ENCODE results near the gene ERCC4. TPM values are rescaled to one million over a fixed set of nuclear protein-coding genes. Genes with fewer than 3 reads are reported as not detected.

ERCC4 gene
- total RNA-seq, 3 donors from 2014 or later (not counting 1 experiment from before 2014, with no cell fraction given) = 7.3 to 11.9 (median 7.5) TPM

DNA sequence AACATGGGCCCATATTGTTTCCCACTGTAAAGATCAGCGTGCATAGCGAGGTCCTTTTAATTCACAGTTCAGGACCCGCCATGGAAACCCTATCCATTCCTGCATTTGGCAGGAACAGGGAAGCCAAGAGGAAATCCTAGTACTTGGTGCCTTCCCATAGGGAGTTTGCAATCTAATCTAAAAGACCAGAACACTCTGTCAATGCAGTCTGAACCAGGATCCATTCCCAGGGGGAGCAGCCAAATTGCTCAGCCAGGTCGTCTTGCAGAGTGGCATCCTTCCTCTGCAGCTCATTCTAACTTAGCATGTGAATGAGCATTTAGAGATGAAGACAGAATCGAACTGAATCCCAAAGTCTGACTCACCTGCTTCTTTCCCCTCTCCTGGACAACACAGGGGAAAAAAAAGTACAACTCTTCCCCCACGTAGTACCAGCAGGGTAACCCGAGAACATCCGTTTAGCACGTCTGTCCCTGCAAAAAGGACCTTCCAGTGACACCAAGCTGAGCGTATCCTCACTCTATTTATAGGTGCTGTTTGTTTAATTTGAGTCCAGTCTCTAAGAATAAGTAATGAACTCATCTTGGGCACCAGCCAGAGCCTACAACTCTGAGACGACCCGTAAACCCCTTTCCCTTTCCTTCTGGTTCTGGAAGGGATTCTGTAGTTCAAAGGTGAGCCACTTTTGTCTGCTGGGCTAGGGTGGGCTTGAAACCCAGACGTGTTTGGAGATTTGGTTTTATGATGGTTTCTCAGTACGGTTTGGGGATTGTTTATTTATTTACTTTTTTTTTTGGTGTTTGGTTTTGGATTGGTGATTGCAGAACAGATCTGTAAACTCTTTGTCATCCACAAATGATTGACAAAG is 74.5 kb downstream of the ERCC4 start:
- H3K4me1 ChIP-seq (ENCODE audit: control insufficient read depth, insufficient read depth, low read length) = no peaks in the 10 kb centered on the region
- Mint-ChIP-seq H3K4me3 (no peak overlapping the region), H3K4me1 (peaks cover 0 to 5% of the 10 kb centered on the region in 2 donors), H3K9me3 (no peaks in the 10 kb centered on the region), H3K36me3 (no peaks in the 10 kb centered on the region), H3K27me3 (ENCODE audit: low read depth in 2 of 2) (peaks cover 0 to 5% of the 10 kb centered on the region in 2 donors), H3K27ac (no peak overlapping the region)
- no peak overlapping the region for H3K4me3 ChIP-seq (ENCODE audit: low read length)
- DNase-seq (no peak), ATAC-seq (no peak)
- H3K27ac ChIP-seq (ENCODE audit: low read length) = no peak overlapping the region
- TF ChIP-seq, protein P1, sequence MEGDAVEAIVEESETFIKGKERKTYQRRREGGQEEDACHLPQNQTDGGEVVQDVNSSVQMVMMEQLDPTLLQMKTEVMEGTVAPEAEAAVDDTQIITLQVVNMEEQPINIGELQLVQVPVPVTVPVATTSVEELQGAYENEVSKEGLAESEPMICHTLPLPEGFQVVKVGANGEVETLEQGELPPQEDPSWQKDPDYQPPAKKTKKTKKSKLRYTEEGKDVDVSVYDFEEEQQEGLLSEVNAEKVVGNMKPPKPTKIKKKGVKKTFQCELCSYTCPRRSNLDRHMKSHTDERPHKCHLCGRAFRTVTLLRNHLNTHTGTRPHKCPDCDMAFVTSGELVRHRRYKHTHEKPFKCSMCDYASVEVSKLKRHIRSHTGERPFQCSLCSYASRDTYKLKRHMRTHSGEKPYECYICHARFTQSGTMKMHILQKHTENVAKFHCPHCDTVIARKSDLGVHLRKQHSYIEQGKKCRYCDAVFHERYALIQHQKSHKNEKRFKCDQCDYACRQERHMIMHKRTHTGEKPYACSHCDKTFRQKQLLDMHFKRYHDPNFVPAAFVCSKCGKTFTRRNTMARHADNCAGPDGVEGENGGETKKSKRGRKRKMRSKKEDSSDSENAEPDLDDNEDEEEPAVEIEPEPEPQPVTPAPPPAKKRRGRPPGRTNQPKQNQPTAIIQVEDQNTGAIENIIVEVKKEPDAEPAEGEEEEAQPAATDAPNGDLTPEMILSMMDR (IDR thresholded peaks at IDR 0.05) = no peak
- WGBS (ENCODE audit: insufficient coverage) = 75% methylated on average over 14 of the region's 14 CpGs
- intact Hi-C loops (cut with micrococcal nuclease) = no loop called here
- H3K27me3 ChIP-seq (ENCODE audit: control insufficient read depth, insufficient read depth, low read length) = no peaks in the 10 kb centered on the region
- H3K9me3 ChIP-seq (ENCODE audit: control insufficient read depth, insufficient read depth, low read length) = no peaks in the 10 kb centered on the region
- no peaks in the 10 kb centered on the region for H3K36me3 ChIP-seq (ENCODE audit: control insufficient read depth, insufficient read depth, low read length)

GRCh38 chr16:13995194-13995593 is 75.2 kb downstream of the ERCC4 start:
- Mint-ChIP-seq H3K4me3 (no peak overlapping the region), H3K4me1 (peaks cover 0 to 5% of the 10 kb centered on the region in 2 donors), H3K27me3 (ENCODE audit: low read depth in 2 of 2) (peaks cover 0 to 5% of the 10 kb centered on the region in 2 donors), H3K9me3 (no peaks in the 10 kb centered on the region), H3K36me3 (no peaks in the 10 kb centered on the region), H3K27ac (no peak overlapping the region)
- H3K4me1 ChIP-seq (ENCODE audit: control insufficient read depth, insufficient read depth, low read length) = no peaks in the 10 kb centered on the region
- no peaks in the 10 kb centered on the region for H3K9me3 ChIP-seq (ENCODE audit: control insufficient read depth, insufficient read depth, low read length)
- DNase-seq = no peak
- no peak overlapping the region for H3K27ac ChIP-seq (ENCODE audit: low read length)
- TF ChIP-seq, protein P1 (IDR thresholded peaks at IDR 0.05) = no peak
- intact Hi-C loops (cut with micrococcal nuclease) = no loop called here
- 100% methylated on average over 1 of the region's 1 CpG for WGBS (ENCODE audit: insufficient coverage)
- no peaks in the 10 kb centered on the region for H3K27me3 ChIP-seq (ENCODE audit: control insufficient read depth, insufficient read depth, low read length)
- H3K36me3 ChIP-seq (ENCODE audit: control insufficient read depth, insufficient read depth, low read length) = no peaks in the 10 kb centered on the region
- no peak for ATAC-seq
- H3K4me3 ChIP-seq (ENCODE audit: low read length) = no peak overlapping the region

DNA sequence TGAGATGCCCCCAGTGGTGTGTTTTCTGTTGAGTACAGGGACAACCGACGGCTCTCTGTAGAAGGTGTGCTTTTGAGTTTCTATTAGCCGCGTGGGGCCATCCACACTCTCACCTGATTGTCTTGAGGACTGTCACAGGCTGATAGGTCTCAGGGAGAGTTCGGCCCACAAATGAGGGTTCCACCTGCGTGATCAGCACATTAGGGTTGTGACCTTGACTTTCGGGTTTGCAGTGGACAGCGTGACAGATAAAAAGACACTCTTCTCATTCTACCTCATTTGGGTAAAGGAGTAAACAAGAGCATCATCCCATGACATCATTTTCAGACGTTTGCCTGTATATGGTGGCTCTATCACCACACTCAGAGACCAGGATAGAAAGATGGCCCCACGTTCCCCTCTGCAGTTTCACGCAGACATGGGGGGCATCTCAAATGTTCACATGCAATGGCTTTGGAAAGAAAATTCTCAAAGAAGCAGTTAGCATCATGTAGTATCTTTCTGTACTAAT is 76.9 kb downstream of the ERCC4 start:
- Mint-ChIP-seq H3K27ac (no peak overlapping the region), H3K36me3 (no peaks in the 10 kb centered on the region), H3K4me3 (no peak overlapping the region), H3K27me3 (ENCODE audit: low read depth in 2 of 2) (peaks cover 5 to 13% of the 10 kb centered on the region in 2 donors), H3K4me1 (peaks cover 0 to 5% of the 10 kb centered on the region in 2 donors), H3K9me3 (no peaks in the 10 kb centered on the region)
- no peak for ATAC-seq
- whole genome bisulfite sequencing (ENCODE audit: insufficient coverage) = 85% methylated on average over 11 of the region's 11 CpGs
- H3K4me3 ChIP-seq (ENCODE audit: low read length) = no peak overlapping the region
- TF ChIP-seq, protein P1 (IDR thresholded peaks at IDR 0.05) = no peak
- no peaks in the 10 kb centered on the region for H3K9me3 ChIP-seq (ENCODE audit: control insufficient read depth, insufficient read depth, low read length)
- H3K4me1 ChIP-seq (ENCODE audit: control insufficient read depth, insufficient read depth, low read length) = no peaks in the 10 kb centered on the region
- no peak overlapping the region for H3K27ac ChIP-seq (ENCODE audit: low read length)
- H3K36me3 ChIP-seq (ENCODE audit: control insufficient read depth, insufficient read depth, low read length) = no peaks in the 10 kb centered on the region
- DNase-seq = no peak
- H3K27me3 ChIP-seq (ENCODE audit: control insufficient read depth, insufficient read depth, low read length) = no peaks in the 10 kb centered on the region
- intact Hi-C loops (cut with micrococcal nuclease) = no loop called here
